Vagina (tissue), 2 donors: ENCODE results near the gene ARHGAP24.

Experiments
- CTCF ChIP-seq, 3 experiments: fragments of 450-650 bp in 2 of 3; fragments of 200-600 bp in 1 of 3; sonication (generic) in 1 of 3; IDR thresholded peaks; one replicate each; pipeline ENCODE4 v1.5.1; 2017 to 2019; ENCODE audit warnings: antibody characterized with exemption in 3 of 3, mild to moderate bottlenecking in 2 of 3, moderate library complexity in 2 of 3
- POLR2A ChIP-seq, 2 donors: fragments of 450-650 bp; IDR thresholded peaks; one replicate each; pipeline ENCODE4 v1.6.1; 2017; ENCODE audit warnings: antibody characterized with exemption in 2 of 2, mild to moderate bottlenecking in 2 of 2, moderate library complexity in 2 of 2

- TF ChIP-seq POLR2A (IDR thresholded peaks at IDR 0.05) = no peak
- TF ChIP-seq CTCF (IDR thresholded peaks at IDR 0.05) = no peak
Observed at GRCh38 chr4:85726555-85726954, 251.6 kb downstream of the ARHGAP24 start.
